Activated B cell treated with CpG ODN at 0.5 μM for 24 hours (primary cell): ENCODE data around the gene NCOR1. TPM values are rescaled to one million over a fixed set of nuclear protein-coding genes. Genes with fewer than 3 reads are reported as not detected.
A peak's percentile ranks its signal among the peaks of the same experiment; 100 is the strongest.

Source experiments
- ATAC-seq: fragments of 200-7000 bp; cut with Tn5 transposase; one replicate; pipeline ENCODE4 v1.10.0; 2021; ENCODE audit warnings: low read depth, mild to moderate bottlenecking, moderate library complexity
- CTCF ChIA-PET: fragments of 350-600 bp; sonication (Branson Sonifier 250); formaldehyde crosslinking; loops from one replicate; lab custom pipeline; 2021; ENCODE audit warnings: antibody characterized with exemption; lab: Charles Lee
- POLR2A ChIA-PET: fragments of 350-600 bp; sonication (Branson Sonifier 250); formaldehyde crosslinking; loops from one replicate; lab custom pipeline; 2021; ENCODE audit warnings: antibody characterized with exemption; lab: Charles Lee
- DNase-seq: peaks from one replicate; pipeline ENCODE4 v3.0.0; 2022
- H3K27ac Mint-ChIP-seq: one replicate; pipeline ENCODE4 v1.8.0; 2020; ENCODE audit warnings: mixed read lengths
- H3K27me3 Mint-ChIP-seq: one replicate; pipeline ENCODE4 v1.8.0; 2021; ENCODE audit warnings: mixed read lengths
- H3K36me3 Mint-ChIP-seq: one replicate; pipeline ENCODE4 v1.8.0; 2021; ENCODE audit warnings: low read depth, mixed read lengths
- H3K4me1 Mint-ChIP-seq: one replicate; pipeline ENCODE4 v1.8.0; 2021; ENCODE audit warnings: mixed read lengths
- H3K4me3 Mint-ChIP-seq: one replicate; pipeline ENCODE4 v1.8.0; 2020; ENCODE audit warnings: mild to moderate bottlenecking, mixed read lengths
- H3K9me3 Mint-ChIP-seq: one replicate; pipeline ENCODE4 v1.8.0; 2020; ENCODE audit warnings: mixed read lengths
- CTCF ChIP-seq: fragments of 200-600 bp; IDR thresholded peaks from one replicate; pipeline ENCODE4 v1.8.0; 2022; ENCODE audit warnings: antibody characterized with exemption, mild to moderate bottlenecking
- intact Hi-C: fragments of 100-400 bp; cut with micrococcal nuclease; formaldehyde crosslinking; loops from one replicate; pipeline ENCODE4 v1.15.1; 2024
- total RNA-seq: library from RNA; stranded (reverse); gene quantifications from 2 replicates; pipeline ENCODE4 v1.2.3, GENCODE V29; 2022

Gene NCOR1
- total RNA-seq, 1 donor from 2014 or later, result 188 TPM

GRCh38 chr17:16091773-16092172 lies 123.6 kb downstream of the NCOR1 start:
- CTCF ChIA-PET, result no interaction called here

GRCh38 chr17:16086957-16087356 lies 128.4 kb downstream of the NCOR1 start:
- Mint-ChIP-seq H3K4me1 (no peaks in the 10 kb centered on the region), H3K27ac (peak overlapping the region; percentile 35), H3K9me3 (no peaks in the 10 kb centered on the region), H3K27me3 (no peaks in the 10 kb centered on the region), H3K4me3 (no peak overlapping the region), H3K36me3 (peaks cover 73% of the 10 kb centered on the region)
- ATAC-seq, result no peak
- TF ChIP-seq CTCF, result no peak
- CTCF ChIA-PET, result no interaction called here
- POLR2A ChIA-PET, result no interaction called here
- intact Hi-C loops, result no loop called here
- no peak for DNase-seq

More at GRCh38 chr17:16091773-16092172, 123.6 kb downstream of the NCOR1 start:
- intact Hi-C loops, result no loop called here
- TF ChIP-seq CTCF, result no peak
- ATAC-seq, result no peak
- DNase-seq, result no peak
- H3K27me3 Mint-ChIP-seq, result no peaks in the 10 kb centered on the region
- H3K36me3 Mint-ChIP-seq, result peaks cover 61% of the 10 kb centered on the region
- H3K4me3 Mint-ChIP-seq, result no peak overlapping the region
- no peaks in the 10 kb centered on the region for H3K9me3 Mint-ChIP-seq
- no peaks in the 10 kb centered on the region for H3K4me1 Mint-ChIP-seq
- H3K27ac Mint-ChIP-seq, result no peak overlapping the region
- POLR2A ChIA-PET, result no interaction called here

GRCh38 chr17:16085066-16085699 lies 130.2 kb downstream of the NCOR1 start:
- no peaks in the 10 kb centered on the region for H3K4me1 Mint-ChIP-seq
- H3K27ac Mint-ChIP-seq, result peak overlapping the region; percentile 12
- H3K27me3 Mint-ChIP-seq, result no peaks in the 10 kb centered on the region
- H3K4me3 Mint-ChIP-seq, result no peak overlapping the region
- TF ChIP-seq CTCF, result no peak
- intact Hi-C loops, result no loop called here
- H3K36me3 Mint-ChIP-seq, result peaks cover 69% of the 10 kb centered on the region
- DNase-seq, result no peak
- H3K9me3 Mint-ChIP-seq, result no peaks in the 10 kb centered on the region
- no peak for ATAC-seq
- CTCF ChIA-PET, result no interaction called here
- POLR2A ChIA-PET, result no interaction called here

- ChIA-PET POLR2A (interaction anchor here (0.7 kb wide), 1 partner anchor 22 kb away, joined by 5 read pairs; no protein-coding TSS in a partner anchor), CTCF (no interaction called here)
- intact Hi-C loops, result no loop called here
- Mint-ChIP-seq H3K36me3 (peaks cover 80% of the 10 kb centered on the region), H3K4me3 (no peak overlapping the region), H3K4me1 (no peaks in the 10 kb centered on the region), H3K27me3 (no peaks in the 10 kb centered on the region), H3K9me3 (no peaks in the 10 kb centered on the region), H3K27ac (no peak overlapping the region)
- no peak for ATAC-seq
- DNase-seq, result no peak
- no peak for TF ChIP-seq CTCF
Measured at GRCh38 chr17:16083223-16083622, 132.1 kb downstream of the NCOR1 start.

- DNase-seq (no peak), ATAC-seq (no peak)
- ChIA-PET CTCF (interaction anchor here (0.6 kb wide), 1 partner anchor 283 kb away, joined by 3 read pairs; no protein-coding TSS in a partner anchor), POLR2A (interaction anchor here (0.6 kb wide), 1 partner anchor 92 kb away, joined by 6 read pairs; no protein-coding TSS in a partner anchor)
- Mint-ChIP-seq H3K36me3 (peaks cover 86% of the 10 kb centered on the region), H3K27ac (no peak overlapping the region), H3K4me3 (no peak overlapping the region), H3K4me1 (no peaks in the 10 kb centered on the region), H3K9me3 (no peaks in the 10 kb centered on the region), H3K27me3 (no peaks in the 10 kb centered on the region)
- TF ChIP-seq CTCF, result no peak
- intact Hi-C loops, result no loop called here
Measured at GRCh38 chr17:16081507-16082087, 133.7 kb downstream of the NCOR1 start.
